Suprapubic skin (tissue), 4 donors: ENCODE data around the gene LRTM1.

ENCODE experiments used
- POLR2A ChIP-seq, 2 donors: fragments of 450-650 bp; IDR thresholded peaks; one replicate each; pipeline ENCODE4 v1.6.1; 2017; ENCODE audit warnings: antibody characterized with exemption in 2 of 2, mild to moderate bottlenecking in 2 of 2, moderate library complexity in 2 of 2
- POLR2AphosphoS5 ChIP-seq, 3 donors: sonication (generic); formaldehyde crosslinking; IDR thresholded peaks; one replicate each; pipeline ENCODE4 v1.6.1; 2017; ENCODE audit warnings: antibody characterized with exemption in 3 of 3
- TF ChIP-seq, protein P1 (sequence below), 2 donors: fragments of 200-600 bp in 1 of 2; fragments of 450-650 bp in 1 of 2; sonication (generic) in 1 of 2; IDR thresholded peaks; one replicate each; pipeline ENCODE4 v1.5.1; 2016 to 2019; ENCODE audit warnings: antibody characterized with exemption in 2 of 2, mild to moderate bottlenecking in 1 of 2, moderate library complexity in 1 of 2

DNA sequence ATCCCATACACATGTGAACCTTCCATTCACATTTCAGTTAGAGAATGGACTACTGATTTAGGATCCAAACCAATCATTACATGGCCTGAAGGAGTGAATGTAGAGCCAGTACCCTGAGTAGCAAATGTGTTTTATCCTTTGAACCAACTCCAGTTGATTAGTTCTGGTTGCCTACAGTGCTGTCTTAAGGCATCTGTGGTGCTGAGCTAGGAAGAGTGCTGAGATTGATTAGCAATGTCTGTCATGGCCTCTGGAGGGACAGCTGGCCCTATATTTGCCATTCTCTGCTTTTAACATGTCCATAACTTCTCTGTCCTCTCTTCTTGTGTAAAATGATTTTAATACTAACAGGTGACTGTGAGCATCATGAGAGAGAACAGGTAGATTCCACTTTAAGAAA lies 11.1 kb downstream of the LRTM1 start:
- no peak for TF ChIP-seq POLR2AphosphoS5 (IDR thresholded peaks at IDR 0.05)
- TF ChIP-seq, protein P1, sequence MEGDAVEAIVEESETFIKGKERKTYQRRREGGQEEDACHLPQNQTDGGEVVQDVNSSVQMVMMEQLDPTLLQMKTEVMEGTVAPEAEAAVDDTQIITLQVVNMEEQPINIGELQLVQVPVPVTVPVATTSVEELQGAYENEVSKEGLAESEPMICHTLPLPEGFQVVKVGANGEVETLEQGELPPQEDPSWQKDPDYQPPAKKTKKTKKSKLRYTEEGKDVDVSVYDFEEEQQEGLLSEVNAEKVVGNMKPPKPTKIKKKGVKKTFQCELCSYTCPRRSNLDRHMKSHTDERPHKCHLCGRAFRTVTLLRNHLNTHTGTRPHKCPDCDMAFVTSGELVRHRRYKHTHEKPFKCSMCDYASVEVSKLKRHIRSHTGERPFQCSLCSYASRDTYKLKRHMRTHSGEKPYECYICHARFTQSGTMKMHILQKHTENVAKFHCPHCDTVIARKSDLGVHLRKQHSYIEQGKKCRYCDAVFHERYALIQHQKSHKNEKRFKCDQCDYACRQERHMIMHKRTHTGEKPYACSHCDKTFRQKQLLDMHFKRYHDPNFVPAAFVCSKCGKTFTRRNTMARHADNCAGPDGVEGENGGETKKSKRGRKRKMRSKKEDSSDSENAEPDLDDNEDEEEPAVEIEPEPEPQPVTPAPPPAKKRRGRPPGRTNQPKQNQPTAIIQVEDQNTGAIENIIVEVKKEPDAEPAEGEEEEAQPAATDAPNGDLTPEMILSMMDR (IDR thresholded peaks at IDR 0.05) = no peak
- TF ChIP-seq POLR2A (IDR thresholded peaks at IDR 0.05) = no peak
